NCI-H1092 treated with DMSO at 0.1 percent for 48 hours (cell line): ENCODE data around the gene WWOX.

Source experiments
- DNase-seq: peaks from one replicate; lab custom pipeline; 2025; lab: John Stamatoyannopoulos, UW

Gene WWOX

GRCh38 chr16:78105517-78105916, 6.1 kb downstream of the WWOX start:
- no peak for DNase-seq

GRCh38 chr16:78106686-78107085, 7.2 kb downstream of the WWOX start:
- no peak for DNase-seq

GRCh38 chr16:78108451-78108850, 9.0 kb downstream of the WWOX start:
- no peak for DNase-seq

GRCh38 chr16:78113258-78113657, 13.8 kb downstream of the WWOX start:
- no peak for DNase-seq

- no peak for DNase-seq
Observed at GRCh38 chr16:78115659-78116058, 16.2 kb downstream of the WWOX start.

DNA sequence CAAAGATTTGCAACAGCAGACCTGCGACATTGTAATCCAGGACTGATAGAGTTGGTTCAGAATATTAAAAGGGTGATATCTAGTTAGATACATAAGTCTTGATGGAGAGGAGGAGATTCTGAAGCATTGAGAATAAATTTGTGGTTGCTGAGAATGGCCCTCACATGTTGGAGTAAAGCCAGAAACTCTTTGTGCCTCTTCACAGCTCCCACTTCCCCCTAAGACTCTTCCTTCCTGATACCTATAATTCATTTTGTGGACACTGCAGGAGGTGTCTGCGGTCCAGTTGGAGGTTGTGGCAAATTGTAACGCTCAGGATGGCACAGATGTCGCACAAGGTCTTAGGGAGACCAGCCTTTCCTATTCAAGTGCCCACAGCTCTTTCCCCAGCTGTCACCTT, 17.5 kb downstream of the WWOX start:
- DNase-seq, result no peak

DNA sequence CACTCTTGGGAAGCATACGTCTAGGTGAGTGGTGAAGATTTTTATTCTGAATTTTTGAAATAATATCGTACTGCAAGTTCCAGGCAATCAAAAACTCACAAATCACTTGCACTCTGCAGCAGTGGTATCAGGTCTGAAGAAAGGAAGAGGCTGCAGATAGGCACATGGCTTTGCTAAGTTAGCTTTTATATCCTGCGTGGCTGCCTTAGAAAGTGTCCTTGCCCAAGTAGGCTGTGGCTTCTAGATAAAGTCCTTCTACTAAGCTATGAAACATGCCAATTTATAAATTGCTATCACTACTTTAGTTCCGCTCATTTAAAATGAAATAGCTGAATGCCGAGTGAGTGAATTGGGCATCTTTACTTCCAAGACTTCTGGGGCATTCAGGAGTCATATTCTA, 17.9 kb downstream of the WWOX start:
- DNase-seq, result no peak

GRCh38 chr16:78118469-78119025, 19.1 kb downstream of the WWOX start:
- DNase-seq, result no peak

GRCh38 chr16:78122774-78123315, 23.4 kb downstream of the WWOX start:
- DNase-seq, result peak; percentile 98

DNA sequence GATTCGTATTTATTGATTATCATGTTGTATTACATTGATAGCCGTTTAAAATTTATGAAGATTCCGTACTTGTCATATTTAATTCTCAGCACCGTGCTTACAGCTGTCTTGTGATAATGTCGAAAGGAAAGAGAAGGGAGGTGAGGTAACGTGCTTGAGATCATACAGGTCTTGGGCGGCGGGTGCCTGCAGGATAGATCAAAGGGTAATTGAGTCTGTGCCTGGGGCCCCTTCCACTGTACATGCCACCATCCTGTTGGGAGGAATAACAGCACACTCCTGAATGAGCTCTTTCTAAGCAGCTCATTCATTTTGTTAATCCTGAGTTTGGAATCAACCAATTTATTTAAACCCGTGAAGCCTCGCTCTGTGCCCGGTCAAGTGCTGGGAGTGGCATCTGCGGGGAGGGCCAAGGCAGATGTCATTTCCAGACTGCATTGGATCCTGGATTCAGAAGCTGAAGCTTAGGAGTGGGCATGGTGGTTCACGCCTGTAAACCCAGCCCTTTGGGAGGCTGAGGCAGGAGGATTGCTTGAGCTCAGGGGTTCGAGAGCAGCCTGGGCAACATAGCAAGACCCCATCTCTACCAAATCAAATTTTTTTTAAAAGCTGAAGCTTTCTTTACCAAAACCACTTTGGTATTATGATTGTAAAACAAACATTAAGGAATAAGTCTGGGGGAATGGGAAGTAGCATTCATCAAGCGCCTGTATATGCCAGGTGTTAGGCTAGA, 25.8 kb downstream of the WWOX start:
- no peak for DNase-seq

DNA sequence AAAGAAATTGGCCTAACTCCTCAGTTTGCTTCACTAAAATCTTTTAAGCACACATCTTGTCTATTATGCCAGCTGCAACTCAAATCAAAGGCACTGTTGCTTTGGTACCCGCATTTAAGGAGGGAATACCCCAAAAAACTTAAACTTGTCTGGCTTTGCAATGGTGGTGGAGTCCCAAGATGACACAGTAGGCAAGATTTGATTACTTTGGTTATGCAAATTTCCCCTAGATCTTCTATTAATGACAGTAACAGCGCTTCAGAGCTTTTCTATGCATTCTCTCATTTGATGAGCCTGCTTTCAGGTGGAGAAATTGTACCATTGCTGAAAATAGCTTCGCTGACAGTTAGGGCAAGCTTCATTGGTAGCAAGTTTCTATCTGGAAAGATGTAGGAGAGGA, 27.2 kb downstream of the WWOX start:
- DNase-seq, result no peak

DNA sequence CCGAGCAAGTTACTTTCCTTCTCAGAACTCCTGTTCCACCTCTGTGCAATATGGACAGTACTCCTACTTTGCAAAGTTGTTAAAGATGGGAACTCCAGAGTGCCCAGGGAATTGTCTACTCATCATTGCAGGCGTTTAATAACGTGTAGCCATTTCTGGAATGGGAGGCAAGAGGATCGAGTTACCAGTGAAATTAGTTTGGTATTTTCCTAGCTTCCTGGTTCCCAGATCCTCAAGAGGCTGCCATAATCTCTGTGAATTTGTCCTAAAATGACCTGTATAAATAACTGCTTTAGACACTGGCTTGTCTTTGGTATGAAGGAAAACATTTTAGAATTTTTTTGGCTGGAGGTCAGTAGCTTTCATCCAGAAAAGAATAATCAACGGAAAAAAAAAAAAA, 27.7 kb downstream of the WWOX start:
- DNase-seq, result peak; percentile 9

DNA sequence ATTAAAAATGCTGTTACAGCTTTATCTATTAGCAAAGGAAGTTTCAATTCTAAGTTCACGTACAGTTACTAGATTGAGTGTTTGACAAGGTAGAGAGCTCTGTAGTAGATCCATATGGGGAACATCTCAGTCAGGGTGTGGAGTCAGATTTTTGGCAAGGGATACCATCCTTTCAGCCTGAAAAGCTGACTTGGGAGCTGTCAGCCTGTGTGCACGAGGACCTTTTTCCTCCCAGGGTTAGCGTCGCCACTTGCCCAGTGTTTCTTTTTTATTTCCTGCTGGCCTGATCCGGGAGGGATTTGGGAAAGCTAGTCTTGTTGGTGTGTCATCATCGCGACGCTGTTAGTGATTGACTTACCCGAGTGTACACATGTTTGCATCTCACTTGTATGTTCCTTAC, 29.5 kb downstream of the WWOX start:
- DNase-seq, result no peak

DNA sequence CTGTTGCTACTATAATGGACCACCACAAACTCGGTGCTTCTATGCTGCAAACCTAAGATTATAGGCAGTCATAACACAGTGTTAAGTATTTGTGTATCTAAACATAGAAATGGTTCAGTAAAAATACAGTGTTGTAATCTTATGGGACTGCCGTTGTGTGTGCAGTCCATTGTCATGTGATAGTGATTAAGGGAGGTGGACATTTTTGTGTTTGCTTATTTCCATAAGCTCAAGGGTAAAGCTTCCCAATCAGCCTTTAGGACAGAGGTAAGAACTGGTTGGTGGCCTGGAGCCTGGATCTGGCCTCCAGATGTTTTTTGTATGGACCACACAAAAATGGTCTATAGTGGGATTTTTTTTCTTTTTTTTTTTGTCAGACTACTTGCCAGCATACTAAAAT, 29.9 kb downstream of the WWOX start:
- no peak for DNase-seq

DNA sequence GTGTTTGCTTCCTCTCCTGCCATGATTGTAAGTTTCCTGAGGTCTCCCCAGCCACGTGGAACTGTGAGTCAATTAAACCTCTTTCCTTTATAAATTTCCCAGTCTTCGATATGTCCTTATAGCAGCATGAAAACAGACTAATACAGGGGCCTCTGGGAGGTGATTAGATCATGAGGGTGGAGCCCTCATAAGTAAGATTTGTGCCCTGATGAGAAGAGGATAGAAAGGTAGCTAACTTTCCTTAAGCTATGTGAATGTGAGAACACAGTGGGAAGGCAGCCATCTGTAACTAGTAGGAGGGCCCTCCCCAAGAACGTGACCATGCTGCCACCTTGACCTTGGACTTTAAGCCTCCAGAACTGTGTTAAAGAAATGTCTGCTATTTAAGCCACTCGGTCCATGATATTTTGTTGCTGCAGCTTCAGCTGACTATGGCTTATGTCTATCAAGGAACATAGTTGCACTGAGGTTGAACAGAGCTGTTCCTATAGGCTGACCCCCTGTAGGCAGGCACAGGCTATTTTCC, 30.7 kb downstream of the WWOX start:
- DNase-seq, result no peak

DNA sequence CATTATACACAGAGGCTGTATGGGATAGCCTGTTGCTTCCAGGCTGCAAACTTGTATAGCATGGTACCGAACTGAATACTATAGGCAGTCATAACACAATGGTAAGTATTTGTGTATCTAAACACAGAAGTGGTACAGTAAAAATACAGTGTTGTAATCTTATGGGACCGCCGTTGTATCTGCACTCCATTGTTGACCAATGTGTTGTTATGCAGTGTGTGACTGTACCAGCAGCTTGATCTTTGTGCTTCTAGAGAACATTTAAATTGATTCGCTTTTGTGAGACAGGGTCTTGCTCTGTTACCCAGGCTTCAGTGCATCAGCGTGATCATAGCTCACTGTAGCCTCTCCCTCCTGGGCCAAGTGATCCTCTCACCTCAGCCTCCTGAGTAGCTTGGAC, 31.5 kb downstream of the WWOX start:
- no peak for DNase-seq

DNA sequence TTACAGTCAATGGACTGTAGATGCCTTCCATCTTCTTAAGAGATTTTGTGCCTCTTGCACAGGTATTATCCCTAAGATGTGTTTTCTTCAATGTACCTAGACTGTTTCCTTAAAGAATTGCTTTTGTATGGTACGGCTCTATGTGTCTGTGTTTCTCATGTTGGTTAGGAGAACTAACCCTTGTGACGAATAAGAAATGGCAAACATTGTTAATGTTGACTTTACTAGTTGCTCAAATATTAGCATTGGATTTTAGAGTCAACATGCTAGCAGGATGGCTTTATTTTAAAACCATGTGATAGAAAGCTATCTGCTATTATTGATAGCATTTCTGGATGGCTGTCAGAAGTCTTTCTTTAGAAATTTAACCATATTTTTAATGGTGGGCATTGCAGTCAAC, 34.5 kb downstream of the WWOX start:
- DNase-seq, result peak; percentile 78

DNA sequence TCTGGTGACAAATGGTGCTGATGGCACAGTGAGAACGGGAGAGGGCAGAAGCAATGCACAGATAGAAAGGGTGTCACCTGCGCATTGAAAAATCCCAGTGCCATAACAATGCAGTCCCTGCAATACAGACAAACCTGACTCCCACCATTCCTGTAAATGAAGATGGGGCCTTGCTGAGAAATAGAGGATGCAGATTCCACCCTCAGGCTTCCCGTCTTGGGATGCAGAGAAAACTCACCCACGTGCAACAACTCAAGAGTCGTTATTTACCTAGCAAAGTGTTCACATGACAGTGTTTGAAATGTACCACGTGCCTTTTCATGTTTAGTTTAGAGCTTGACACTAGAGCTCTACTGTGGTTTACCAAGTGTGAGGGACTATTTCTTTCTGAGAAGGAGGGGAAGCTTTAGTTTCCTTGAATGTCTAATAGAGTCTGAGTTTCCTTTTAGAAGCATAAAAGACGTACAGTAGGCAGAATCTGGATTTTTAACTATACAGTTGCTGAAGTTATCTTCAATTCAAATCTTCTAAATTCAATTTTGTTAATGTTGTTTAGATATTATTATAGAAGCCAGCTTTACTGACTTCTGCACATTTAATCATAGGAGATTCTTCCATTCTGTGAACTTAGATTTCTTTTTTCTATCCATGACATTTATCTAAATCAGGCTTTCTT, 35.6 kb downstream of the WWOX start:
- peak; percentile 34 for DNase-seq

DNA sequence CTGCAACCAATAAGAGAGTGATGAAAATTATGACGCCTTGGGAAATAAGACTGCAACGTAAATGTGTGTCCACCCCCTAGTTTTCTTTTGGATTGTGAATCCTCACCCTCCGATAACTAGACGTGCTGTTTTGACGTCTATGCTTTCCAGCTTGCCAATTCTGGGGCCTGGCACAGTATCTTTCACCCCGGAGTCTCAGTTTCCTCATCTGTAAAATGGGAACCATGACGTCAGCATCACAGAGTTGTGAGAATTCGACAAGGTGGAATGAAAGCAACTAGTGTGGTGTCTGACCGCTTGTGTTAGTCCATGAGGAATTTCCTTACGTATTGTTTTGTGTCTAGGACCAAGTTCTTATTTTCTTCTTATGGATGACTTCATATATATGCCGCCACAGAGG, 37.7 kb downstream of the WWOX start:
- no peak for DNase-seq

GRCh38 chr16:78137782-78138616, 38.5 kb downstream of the WWOX start:
- no peak for DNase-seq

DNA sequence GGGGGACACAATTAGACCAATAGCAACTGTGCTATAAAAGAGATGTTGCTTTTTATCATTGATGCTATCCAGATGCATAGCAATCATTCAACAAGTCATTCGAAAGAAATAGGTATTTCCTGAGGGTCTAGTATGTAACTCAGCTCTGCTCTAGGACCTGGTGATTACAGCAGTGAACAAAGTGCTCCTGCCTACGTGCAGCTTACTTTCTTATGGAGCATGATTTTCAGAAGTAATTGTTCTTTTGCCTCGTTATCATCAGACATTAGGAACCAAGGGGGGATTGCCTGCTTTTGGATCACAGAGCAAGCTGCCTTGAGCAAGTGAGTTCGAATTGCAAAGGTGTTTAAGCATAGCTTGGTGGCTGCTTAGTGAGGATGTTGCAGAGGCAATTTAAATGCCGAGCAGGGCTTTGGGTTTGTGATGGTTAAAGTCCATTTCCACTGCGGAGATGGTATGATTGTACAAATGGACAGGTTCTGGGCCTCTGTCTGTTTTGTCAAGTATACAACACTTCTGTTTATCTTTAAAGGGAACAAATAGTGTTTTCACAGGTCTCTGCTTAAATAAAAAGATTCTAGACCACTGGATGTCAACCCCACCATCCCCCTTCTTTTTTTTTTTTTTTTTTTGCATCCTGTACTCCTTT, 41.5 kb downstream of the WWOX start:
- DNase-seq, result no peak

GRCh38 chr16:78142788-78143187, 43.3 kb downstream of the WWOX start:
- DNase-seq, result no peak
